BJ (cell line): Measurements from ENCODE around the gene CTNND2. TPM values are rescaled to one million over a fixed set of nuclear protein-coding genes. Genes with fewer than 3 reads are reported as not detected.

Experiments
- CTCF ChIA-PET: fragments of 350-600 bp; formaldehyde crosslinking; extraction: SDS; loops from one replicate; lab custom pipeline; 2021; ENCODE audit warnings: antibody characterized with exemption, inconsistent platforms; lab: Yijun Ruan, JAX
- POLR2A ChIA-PET: fragments of 300-600 bp; sonication (Branson Sonifier 250); formaldehyde crosslinking; extraction: SDS; loops from one replicate; lab custom pipeline; 2021; ENCODE audit warnings: antibody characterized with exemption; lab: Charles Lee
- DNase-seq: peaks from one replicate; pipeline ENCODE4 v3.0.0-alpha.2; 2011; ENCODE audit warnings: low read depth
- H3K27me3 ChIP-seq: 2 replicates; pipeline ENCODE4 v1.6.0; 2011; ENCODE audit warnings: low read length; ENCODE audit not compliant: control insufficient read depth, insufficient read depth
- H3K36me3 ChIP-seq: 2 replicates; pipeline ENCODE4 v1.5.1; 2011; ENCODE audit warnings: low read length; ENCODE audit not compliant: control insufficient read depth, insufficient read depth
- H3K4me3 ChIP-seq: 2 replicates; pipeline ENCODE4 v1.5.1; 2011; ENCODE audit warnings: low read depth, mild to moderate bottlenecking, control low read depth, low read length
- CTCF ChIP-seq: IDR thresholded peaks from 2 replicates; pipeline ENCODE4 v1.5.1; 2011; ENCODE audit warnings: low read depth, mild to moderate bottlenecking, control low read depth, inconsistent platforms, low read length, moderate library complexity; ENCODE audit not compliant: insufficient read depth
- polyA plus RNA-seq: library from polyadenylated mRNA; depleted of rRNA; stranded (reverse); fragments of >200 nt; gene quantifications from 2 replicates; pipeline ENCODE4 v1.2.3, GENCODE V29; 2011

CTNND2 gene
- polyA plus RNA-seq, 1 experiment = not detected

- ChIA-PET POLR2A (no interaction called here), CTCF (no interaction called here)
- no peak overlapping the region for H3K4me3 ChIP-seq
- H3K36me3 ChIP-seq = no peaks in the 10 kb centered on the region
- H3K27me3 ChIP-seq = no peaks in the 10 kb centered on the region
- no peak for TF ChIP-seq CTCF
- DNase-seq = no peak
These were observed 296.2 kb downstream of the CTNND2 start for GRCh38 chr5:11607944-11608483.

GRCh38 chr5:11602298-11602697 is 301.9 kb downstream of the CTNND2 start:
- ChIA-PET POLR2A (no interaction called here), CTCF (no interaction called here)

GRCh38 chr5:11599499-11599898 is 304.7 kb downstream of the CTNND2 start:
- no peak for DNase-seq
- CTCF ChIA-PET = no interaction called here

More at GRCh38 chr5:11602298-11602697, 301.9 kb downstream of the CTNND2 start:
- Histone ChIP-seq H3K36me3 (no peaks in the 10 kb centered on the region), H3K4me3 (no peak overlapping the region), H3K27me3 (no peaks in the 10 kb centered on the region)
- no peak for DNase-seq
- TF ChIP-seq CTCF = no peak

GRCh38 chr5:11596657-11597071 is 307.6 kb downstream of the CTNND2 start:
- no peak overlapping the region for H3K4me3 ChIP-seq
- ChIA-PET POLR2A (no interaction called here), CTCF (no interaction called here)
- DNase-seq = no peak
- TF ChIP-seq CTCF = no peak
- no peaks in the 10 kb centered on the region for H3K36me3 ChIP-seq
- H3K27me3 ChIP-seq = no peaks in the 10 kb centered on the region

More at GRCh38 chr5:11599499-11599898, 304.7 kb downstream of the CTNND2 start:
- Histone ChIP-seq H3K27me3 (no peaks in the 10 kb centered on the region), H3K4me3 (no peak overlapping the region), H3K36me3 (no peaks in the 10 kb centered on the region)
- no peak for TF ChIP-seq CTCF
- POLR2A ChIA-PET = no interaction called here

GRCh38 chr5:11596185-11596584 is 308.1 kb downstream of the CTNND2 start:
- no peak overlapping the region for H3K4me3 ChIP-seq
- no peaks in the 10 kb centered on the region for H3K27me3 ChIP-seq
- ChIA-PET POLR2A (no interaction called here), CTCF (no interaction called here)
- DNase-seq = no peak
- TF ChIP-seq CTCF = no peak
- H3K36me3 ChIP-seq = no peaks in the 10 kb centered on the region
